Gastrocnemius medialis (tissue), 4 donors: Measurements from ENCODE around the gene CHCHD5.

Experiments
- CTCF ChIP-seq, 5 experiments: fragments of 450-650 bp in 3 of 5; fragments of 200-600 bp in 2 of 5; sonication (generic) in 2 of 5; IDR thresholded peaks in 4 of 5; conservative IDR thresholded peaks in 1 of 5; 1 replicate in 4 of 5; 2 replicates in 1 of 5; pipeline ENCODE4 v1.5.1; 2016 to 2019; ENCODE audit warnings: antibody characterized with exemption in 5 of 5, mild to moderate bottlenecking in 3 of 5, moderate library complexity in 3 of 5
- POLR2A ChIP-seq, 2 donors: fragments of 450-650 bp; IDR thresholded peaks; one replicate each; pipeline ENCODE4 v1.6.1; 2017; ENCODE audit warnings: antibody characterized with exemption in 2 of 2, mild to moderate bottlenecking in 2 of 2, moderate library complexity in 2 of 2

DNA sequence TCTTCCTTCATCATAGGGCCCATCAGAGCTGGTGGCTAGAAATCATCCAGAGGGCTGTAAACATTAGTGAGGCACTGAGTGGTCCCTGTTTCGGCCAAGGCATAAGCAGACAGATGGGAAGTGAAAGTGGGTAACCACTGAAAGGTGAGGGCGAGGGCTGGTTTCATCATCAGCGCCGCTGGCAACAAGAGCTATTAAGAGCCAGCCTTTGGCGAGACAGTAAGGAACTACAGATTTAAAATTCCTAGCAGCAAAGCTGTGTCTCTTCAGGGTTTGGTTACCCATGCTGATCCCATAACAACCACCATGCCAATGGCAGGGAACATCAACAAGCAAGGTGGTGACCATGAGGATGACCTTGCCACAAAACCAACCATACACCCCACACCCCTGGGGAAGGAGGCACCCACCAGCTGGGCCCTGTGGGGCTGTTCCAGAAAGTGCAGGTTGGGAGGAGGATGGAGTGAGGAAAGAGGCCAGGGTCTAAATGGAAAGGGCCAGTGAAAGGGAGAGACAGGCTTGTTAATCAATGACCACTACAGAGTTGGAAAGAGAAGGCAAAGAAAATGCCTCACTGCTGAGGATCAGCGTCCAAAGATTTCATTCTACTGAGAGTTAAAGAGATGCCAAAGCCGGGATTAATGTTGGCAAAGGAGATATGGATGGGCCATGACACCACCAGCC, 52.3 kb downstream of the CHCHD5 start:
- TF ChIP-seq POLR2A (IDR thresholded peaks at IDR 0.05) = no peak
- TF ChIP-seq CTCF (IDR thresholded peaks at IDR 0.05 in 4 of 5, conservative IDR thresholded peaks at IDR 0.05 in 1 of 5) = no peak
